ENCODE measurements around the gene JPH4. TPM values are rescaled to one million over a fixed set of nuclear protein-coding genes. Genes with fewer than 3 reads are reported as not detected.

JPH4 gene
- total RNA-seq, 1 experiment from 2014 or later, result 6.8 TPM

GRCh38 chr14:23521785-23522640, 56.6 kb downstream of the JPH4 start:
- Mint-ChIP-seq H3K9me3 (no peaks in the 10 kb centered on the region), H3K4me3 (no peak overlapping the region), H3K4me1 (peaks cover 53 to 60% of the 10 kb centered on the region in 2 experiments), H3K27me3 (ENCODE audit: low read depth) (peaks cover 2% of the 10 kb centered on the region), H3K27ac (no peak overlapping the region; a peak in 2 of 7 replicates), H3K36me3 (ENCODE audit: insufficient read depth in 1 of 3, low read depth in 3 of 3) (peaks cover 36 to 45% (median 37%) of the 10 kb centered on the region in 3 experiments)
- Histone ChIP-seq H4K8ac (replicated peaks; ENCODE audit: insufficient read length, low read depth, low read length) (no peak overlapping the region), H2BK120ac (ENCODE audit: low read depth, low read length, poor library complexity, severe bottlenecking) (no peak overlapping the region), H4K91ac (ENCODE audit: insufficient read length, low read depth, low read length) (no peak overlapping the region), H2AFZ (ENCODE audit: low read length) (no peak overlapping the region), H3K79me2 (ENCODE audit: insufficient read depth, low read length) (no peaks in the 10 kb centered on the region), H3K56ac (ENCODE audit: insufficient read length, low read depth, low read length) (no peak overlapping the region), H3K18ac (ENCODE audit: insufficient read length, low read depth, low read length) (no peak overlapping the region), H3K14ac (ENCODE audit: insufficient read depth, low read length) (no peak overlapping the region), H3K79me1 (ENCODE audit: insufficient read depth, low read depth, low read length, poor library complexity, severe bottlenecking) (no peaks in the 10 kb centered on the region), H3K9ac (ENCODE audit: extremely low read depth, insufficient read length, low read length) (no peak overlapping the region), H3K23me2 (ENCODE audit: insufficient read length, low read depth, low read length, poor library complexity, severe bottlenecking) (no peaks in the 10 kb centered on the region), H4K20me1 (ENCODE audit: control insufficient read depth, insufficient read depth, insufficient read length) (no peaks in the 10 kb centered on the region), H2AK5ac (ENCODE audit: insufficient read length, low read length) (no peak overlapping the region), H3K4me1 (ENCODE audit: insufficient read depth, low read length) (peaks cover 15% of the 10 kb centered on the region; the same call in 1 of the 2 replicates), H3K4me2 (ENCODE audit: insufficient read depth, insufficient read length, low read length) (no peak overlapping the region), H3K27me3 (ENCODE audit: insufficient read depth, low read length) (no peaks in the 10 kb centered on the region), H3T11ph (ENCODE audit: low read length) (no peak overlapping the region), H2BK20ac (ENCODE audit: low read depth, low read length, poor library complexity, severe bottlenecking) (no peak overlapping the region), H3K27ac (ENCODE audit: insufficient read length, low read depth, low read length) (no peak overlapping the region), H3K4ac (ENCODE audit: low read depth, low read length) (no peak overlapping the region), H3K23ac (ENCODE audit: insufficient read length, low read depth, low read length) (no peak overlapping the region), H2BK12ac (ENCODE audit: insufficient read length, low read depth, low read length) (no peak overlapping the region), H2BK5ac (ENCODE audit: insufficient read length, low read length) (no peak overlapping the region), H3K9me3 (ENCODE audit: control insufficient read depth, low read depth, low read length) (no peaks in the 10 kb centered on the region), H4K5ac (ENCODE audit: insufficient read length, low read depth, low read length) (no peak overlapping the region), H2BK15ac (ENCODE audit: low read depth, low read length) (no peak overlapping the region)
- DNase-seq, result no peak
- no CpG with 5 or more reads among the region's 20 CpGs for WGBS (ENCODE audit: extremely low coverage, insufficient read length, low lambda C conversion rate)
- TF ChIP-seq, protein P1, sequence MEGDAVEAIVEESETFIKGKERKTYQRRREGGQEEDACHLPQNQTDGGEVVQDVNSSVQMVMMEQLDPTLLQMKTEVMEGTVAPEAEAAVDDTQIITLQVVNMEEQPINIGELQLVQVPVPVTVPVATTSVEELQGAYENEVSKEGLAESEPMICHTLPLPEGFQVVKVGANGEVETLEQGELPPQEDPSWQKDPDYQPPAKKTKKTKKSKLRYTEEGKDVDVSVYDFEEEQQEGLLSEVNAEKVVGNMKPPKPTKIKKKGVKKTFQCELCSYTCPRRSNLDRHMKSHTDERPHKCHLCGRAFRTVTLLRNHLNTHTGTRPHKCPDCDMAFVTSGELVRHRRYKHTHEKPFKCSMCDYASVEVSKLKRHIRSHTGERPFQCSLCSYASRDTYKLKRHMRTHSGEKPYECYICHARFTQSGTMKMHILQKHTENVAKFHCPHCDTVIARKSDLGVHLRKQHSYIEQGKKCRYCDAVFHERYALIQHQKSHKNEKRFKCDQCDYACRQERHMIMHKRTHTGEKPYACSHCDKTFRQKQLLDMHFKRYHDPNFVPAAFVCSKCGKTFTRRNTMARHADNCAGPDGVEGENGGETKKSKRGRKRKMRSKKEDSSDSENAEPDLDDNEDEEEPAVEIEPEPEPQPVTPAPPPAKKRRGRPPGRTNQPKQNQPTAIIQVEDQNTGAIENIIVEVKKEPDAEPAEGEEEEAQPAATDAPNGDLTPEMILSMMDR (conservative IDR thresholded peaks at IDR 0.05), result no peak

All from H9 (cell line).